Measurements from ENCODE around the gene SRPRA. TPM values are rescaled to one million over a fixed set of nuclear protein-coding genes. Genes with fewer than 3 reads are reported as not detected.
"Not testable (repeated sequence)": the region's sequence is repeated elsewhere in the genome, so short reads cannot be mapped to it uniquely, and the experiment has no call there.

SRPRA gene
- total RNA-seq, 4 donors from 2014 or later = 95.3 to 153 (median 125) TPM

- DNase-seq = no peak
- intact Hi-C loops (cut with DNase I) = no loop called here
- Histone ChIP-seq H3K9me3 (no peaks in the 10 kb centered on the region), H3K36me3 (peaks cover 0 to 9% of the 10 kb centered on the region in 2 donors), H3K27me3 (no peaks in the 10 kb centered on the region), H3K4me1 (no peaks in the 10 kb centered on the region), H3K4me3 (replicated peaks in 1 of 3) (no peak overlapping the region), H3K27ac (no peak overlapping the region)
- 73 to 82% methylated on average over 4 of the region's 4 CpGs for WGBS, 2 donors
- no peak for TF ChIP-seq POLR2A (IDR thresholded peaks at IDR 0.05)
- no peak for TF ChIP-seq CTCF (IDR thresholded peaks at IDR 0.05)
Measured at GRCh38 chr11:126256216-126256615, 12.5 kb downstream of the SRPRA start.

GRCh38 chr11:126255507-126255906 lies 13.2 kb downstream of the SRPRA start:
- H3K4me1 ChIP-seq; H3K27ac ChIP-seq; intact Hi-C loops (cut with DNase I); H3K9me3 ChIP-seq; H3K4me3 ChIP-seq (replicated peaks in 1 of 3); H3K27me3 ChIP-seq; DNase-seq: not testable (repeated sequence)
- peaks cover 1 to 15% of the 10 kb centered on the region in 2 donors for H3K36me3 ChIP-seq
- 95 to 97% methylated on average over 5 of the region's 5 CpGs for WGBS, 2 donors

GRCh38 chr11:126254819-126255218 lies 13.9 kb downstream of the SRPRA start:
- Histone ChIP-seq H3K27ac (no peak overlapping the region), H3K36me3 (peaks cover 3 to 15% of the 10 kb centered on the region in 2 donors), H3K27me3 (no peaks in the 10 kb centered on the region), H3K4me1 (no peaks in the 10 kb centered on the region), H3K4me3 (replicated peaks in 1 of 3) (no peak overlapping the region), H3K9me3 (no peaks in the 10 kb centered on the region)
- 68 to 75% methylated on average over 1 of the region's 1 CpG for WGBS, 2 donors
- TF ChIP-seq CTCF (IDR thresholded peaks at IDR 0.05) (no peak), POLR2A (IDR thresholded peaks at IDR 0.05) (no peak)
- DNase-seq = no peak
- intact Hi-C loops (cut with DNase I) = no loop called here

GRCh38 chr11:126253265-126253664 lies 15.4 kb downstream of the SRPRA start:
- H3K27me3 ChIP-seq = no peaks in the 10 kb centered on the region
- peaks cover 3 to 15% of the 10 kb centered on the region in 2 donors for H3K36me3 ChIP-seq
- no peak overlapping the region for H3K27ac ChIP-seq
- no peaks in the 10 kb centered on the region for H3K4me1 ChIP-seq
- TF ChIP-seq POLR2A (IDR thresholded peaks at IDR 0.05) (no peak), CTCF (IDR thresholded peaks at IDR 0.05) (no peak)
- H3K9me3 ChIP-seq = no peaks in the 10 kb centered on the region
- no peak overlapping the region for H3K4me3 ChIP-seq (replicated peaks in 1 of 3)
- no peak for DNase-seq
- intact Hi-C loops (cut with DNase I) = no loop called here
- 84 to 94% methylated on average over 4 of the region's 4 CpGs for WGBS, 2 donors

GRCh38 chr11:126246636-126247035 lies 22.1 kb downstream of the SRPRA start:
- no peak for DNase-seq
- H3K36me3 ChIP-seq = peaks cover 12 to 14% of the 10 kb centered on the region in 2 donors
- H3K4me3 ChIP-seq (replicated peaks in 1 of 3) = no peak overlapping the region
- WGBS, 2 donors = 79 to 90% methylated on average over 2 of the region's 2 CpGs
- TF ChIP-seq POLR2A (IDR thresholded peaks at IDR 0.05) = no peak
- TF ChIP-seq CTCF (IDR thresholded peaks at IDR 0.05) = no peak
- no peaks in the 10 kb centered on the region for H3K9me3 ChIP-seq
- intact Hi-C loops (cut with DNase I) = no loop called here
- no peaks in the 10 kb centered on the region for H3K4me1 ChIP-seq
- H3K27me3 ChIP-seq = no peaks in the 10 kb centered on the region
- no peak overlapping the region for H3K27ac ChIP-seq

GRCh38 chr11:126233391-126233790 lies 35.3 kb downstream of the SRPRA start:
- 97 to 98% methylated on average over 4 of the region's 4 CpGs for WGBS, 2 donors
- peaks cover 0 to 7% of the 10 kb centered on the region in 2 donors for H3K36me3 ChIP-seq
- no peak for DNase-seq
- H3K27ac ChIP-seq = no peak overlapping the region
- H3K4me1 ChIP-seq = peaks cover 0 to 10% of the 10 kb centered on the region in 2 donors
- no peaks in the 10 kb centered on the region for H3K9me3 ChIP-seq
- no peaks in the 10 kb centered on the region for H3K27me3 ChIP-seq
- TF ChIP-seq POLR2A (IDR thresholded peaks at IDR 0.05) = no peak
- no peak for TF ChIP-seq CTCF (IDR thresholded peaks at IDR 0.05)
- no peak overlapping the region for H3K4me3 ChIP-seq (replicated peaks in 1 of 3)
- intact Hi-C loops (cut with DNase I) = no loop called here

All from thyroid gland (tissue), 4 donors.